Measurements from ENCODE around the gene HDAC11.

DNA sequence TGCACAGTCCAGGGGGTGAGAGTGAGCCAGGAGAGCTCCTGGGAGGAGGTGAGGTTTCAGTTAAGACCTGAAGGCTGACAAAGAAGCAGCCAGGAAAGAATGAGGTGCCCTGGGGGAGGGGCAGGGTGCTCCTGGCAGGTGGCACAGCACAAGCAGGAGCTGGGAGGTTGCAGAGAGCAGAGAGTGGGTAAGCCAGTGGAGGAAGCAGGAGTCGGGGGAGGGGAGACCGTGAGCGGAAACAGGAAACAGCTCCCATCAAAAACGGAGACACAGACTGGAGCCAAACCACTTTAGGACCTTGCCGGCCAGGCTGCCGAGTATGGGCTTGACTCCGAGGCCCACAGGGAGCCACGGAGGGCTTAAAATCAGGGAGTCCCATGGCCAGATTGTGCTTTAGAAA is 56.7 kb downstream of the HDAC11 start:
- TF ChIP-seq CTCF (IDR thresholded peaks at IDR 0.05) (no peak), MYBL2 (CRISPR knock-in tag; IDR thresholded peaks at IDR 0.05) (no peak), ZNF423 (CRISPR knock-in tag; IDR thresholded peaks at IDR 0.05) (no peak; the same call in 1 of the 2 replicates), JUN (CRISPR knock-in tag; IDR thresholded peaks at IDR 0.05) (no peak), ZNF317 (CRISPR knock-in tag; IDR thresholded peaks at IDR 0.05; ENCODE audit: borderline replicate concordance, low read depth) (no peak), TEAD4 (CRISPR knock-in tag; IDR thresholded peaks at IDR 0.05) (no peak), TP53 (CRISPR knock-in tag; IDR thresholded peaks at IDR 0.05) (no peak), CDX4 (CRISPR knock-in tag; IDR thresholded peaks at IDR 0.05; ENCODE audit: borderline replicate concordance) (no peak)
- TF ChIP-seq, protein P1, sequence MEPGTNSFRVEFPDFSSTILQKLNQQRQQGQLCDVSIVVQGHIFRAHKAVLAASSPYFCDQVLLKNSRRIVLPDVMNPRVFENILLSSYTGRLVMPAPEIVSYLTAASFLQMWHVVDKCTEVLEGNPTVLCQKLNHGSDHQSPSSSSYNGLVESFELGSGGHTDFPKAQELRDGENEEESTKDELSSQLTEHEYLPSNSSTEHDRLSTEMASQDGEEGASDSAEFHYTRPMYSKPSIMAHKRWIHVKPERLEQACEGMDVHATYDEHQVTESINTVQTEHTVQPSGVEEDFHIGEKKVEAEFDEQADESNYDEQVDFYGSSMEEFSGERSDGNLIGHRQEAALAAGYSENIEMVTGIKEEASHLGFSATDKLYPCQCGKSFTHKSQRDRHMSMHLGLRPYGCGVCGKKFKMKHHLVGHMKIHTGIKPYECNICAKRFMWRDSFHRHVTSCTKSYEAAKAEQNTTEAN (CRISPR knock-in tag; IDR thresholded peaks at IDR 0.05) = no peak
